ENCODE results near the gene SFN.

DNA sequence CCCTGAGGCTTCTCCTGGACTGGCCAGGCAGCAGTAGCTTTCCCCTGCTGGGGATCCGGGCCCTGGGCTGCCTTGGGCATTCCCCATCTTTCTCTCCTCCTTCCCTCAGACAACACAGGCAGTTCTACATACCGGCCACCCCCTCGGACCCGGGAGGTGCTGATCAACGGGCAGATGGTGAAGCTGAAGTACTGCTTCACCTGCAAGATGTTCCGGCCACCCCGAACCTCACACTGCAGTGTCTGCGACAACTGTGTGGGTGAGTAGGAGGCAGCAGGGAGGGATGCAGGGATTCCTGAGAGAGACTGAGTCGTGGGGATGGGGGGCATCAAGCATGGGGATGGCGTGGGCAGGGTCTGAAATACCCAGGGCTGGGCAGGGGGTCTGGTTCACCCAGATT is 14.4 kb upstream of the SFN start:
- TF ChIP-seq, protein P1, sequence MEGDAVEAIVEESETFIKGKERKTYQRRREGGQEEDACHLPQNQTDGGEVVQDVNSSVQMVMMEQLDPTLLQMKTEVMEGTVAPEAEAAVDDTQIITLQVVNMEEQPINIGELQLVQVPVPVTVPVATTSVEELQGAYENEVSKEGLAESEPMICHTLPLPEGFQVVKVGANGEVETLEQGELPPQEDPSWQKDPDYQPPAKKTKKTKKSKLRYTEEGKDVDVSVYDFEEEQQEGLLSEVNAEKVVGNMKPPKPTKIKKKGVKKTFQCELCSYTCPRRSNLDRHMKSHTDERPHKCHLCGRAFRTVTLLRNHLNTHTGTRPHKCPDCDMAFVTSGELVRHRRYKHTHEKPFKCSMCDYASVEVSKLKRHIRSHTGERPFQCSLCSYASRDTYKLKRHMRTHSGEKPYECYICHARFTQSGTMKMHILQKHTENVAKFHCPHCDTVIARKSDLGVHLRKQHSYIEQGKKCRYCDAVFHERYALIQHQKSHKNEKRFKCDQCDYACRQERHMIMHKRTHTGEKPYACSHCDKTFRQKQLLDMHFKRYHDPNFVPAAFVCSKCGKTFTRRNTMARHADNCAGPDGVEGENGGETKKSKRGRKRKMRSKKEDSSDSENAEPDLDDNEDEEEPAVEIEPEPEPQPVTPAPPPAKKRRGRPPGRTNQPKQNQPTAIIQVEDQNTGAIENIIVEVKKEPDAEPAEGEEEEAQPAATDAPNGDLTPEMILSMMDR (IDR thresholded peaks at IDR 0.05; ENCODE audit: low read depth, low read length): no peak
- TF ChIP-seq EZH2phosphoT487 (IDR thresholded peaks at IDR 0.05; ENCODE audit: low read depth): no peak

All from OCI-LY3 (cell line).